ENCODE data around the gene ZNF837.

The ZNF837 gene

GRCh38 chr19:58338336-58338735, 42.5 kb downstream of the ZNF837 start:
- in situ Hi-C loops (cut with HindIII; ENCODE audit: low sequenced_read_pairs): no loop called here
- H3K4me3 ChIP-seq (ENCODE audit: low read depth, low read length): no peak overlapping the region
- DNase-seq (ENCODE audit: low read depth): no peak
- TF ChIP-seq, protein P1, sequence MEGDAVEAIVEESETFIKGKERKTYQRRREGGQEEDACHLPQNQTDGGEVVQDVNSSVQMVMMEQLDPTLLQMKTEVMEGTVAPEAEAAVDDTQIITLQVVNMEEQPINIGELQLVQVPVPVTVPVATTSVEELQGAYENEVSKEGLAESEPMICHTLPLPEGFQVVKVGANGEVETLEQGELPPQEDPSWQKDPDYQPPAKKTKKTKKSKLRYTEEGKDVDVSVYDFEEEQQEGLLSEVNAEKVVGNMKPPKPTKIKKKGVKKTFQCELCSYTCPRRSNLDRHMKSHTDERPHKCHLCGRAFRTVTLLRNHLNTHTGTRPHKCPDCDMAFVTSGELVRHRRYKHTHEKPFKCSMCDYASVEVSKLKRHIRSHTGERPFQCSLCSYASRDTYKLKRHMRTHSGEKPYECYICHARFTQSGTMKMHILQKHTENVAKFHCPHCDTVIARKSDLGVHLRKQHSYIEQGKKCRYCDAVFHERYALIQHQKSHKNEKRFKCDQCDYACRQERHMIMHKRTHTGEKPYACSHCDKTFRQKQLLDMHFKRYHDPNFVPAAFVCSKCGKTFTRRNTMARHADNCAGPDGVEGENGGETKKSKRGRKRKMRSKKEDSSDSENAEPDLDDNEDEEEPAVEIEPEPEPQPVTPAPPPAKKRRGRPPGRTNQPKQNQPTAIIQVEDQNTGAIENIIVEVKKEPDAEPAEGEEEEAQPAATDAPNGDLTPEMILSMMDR (IDR thresholded peaks at IDR 0.05; ENCODE audit: low read depth, low read length, missing control alignments): no peak

- in situ Hi-C loops (cut with HindIII; ENCODE audit: low sequenced_read_pairs): no loop called here
- DNase-seq (ENCODE audit: low read depth): no peak
- no peak overlapping the region for H3K4me3 ChIP-seq (ENCODE audit: low read depth, low read length)
- TF ChIP-seq, protein P1 (IDR thresholded peaks at IDR 0.05; ENCODE audit: low read depth, low read length, missing control alignments): no peak
Measured at GRCh38 chr19:58336820-58337219, 44.0 kb downstream of the ZNF837 start.

DNA sequence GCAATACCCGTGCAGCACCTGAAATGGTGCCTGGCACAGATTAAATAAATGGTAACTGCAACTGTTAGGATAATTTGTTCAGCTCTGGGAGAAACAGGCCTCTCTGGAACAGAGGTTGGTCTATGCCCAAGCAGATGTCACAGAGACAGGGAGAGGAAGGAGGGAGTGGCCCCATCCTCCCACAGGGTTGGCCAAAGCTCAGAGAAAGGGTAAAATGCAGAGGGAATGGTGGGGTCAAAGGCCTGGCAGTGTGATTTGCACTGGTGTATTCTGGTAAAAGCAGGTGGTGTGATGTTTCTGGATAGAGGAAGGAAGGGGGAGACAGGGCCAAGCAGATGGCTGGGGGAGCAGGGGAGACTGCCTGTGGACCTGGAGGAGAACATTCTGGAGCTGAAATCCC, 44.6 kb downstream of the ZNF837 start:
- no peak for DNase-seq (ENCODE audit: low read depth)
- H3K4me3 ChIP-seq (ENCODE audit: low read depth, low read length): no peak overlapping the region
- TF ChIP-seq, protein P1 (IDR thresholded peaks at IDR 0.05; ENCODE audit: low read depth, low read length, missing control alignments): no peak
- in situ Hi-C loops (cut with HindIII; ENCODE audit: low sequenced_read_pairs): no loop called here

DNA sequence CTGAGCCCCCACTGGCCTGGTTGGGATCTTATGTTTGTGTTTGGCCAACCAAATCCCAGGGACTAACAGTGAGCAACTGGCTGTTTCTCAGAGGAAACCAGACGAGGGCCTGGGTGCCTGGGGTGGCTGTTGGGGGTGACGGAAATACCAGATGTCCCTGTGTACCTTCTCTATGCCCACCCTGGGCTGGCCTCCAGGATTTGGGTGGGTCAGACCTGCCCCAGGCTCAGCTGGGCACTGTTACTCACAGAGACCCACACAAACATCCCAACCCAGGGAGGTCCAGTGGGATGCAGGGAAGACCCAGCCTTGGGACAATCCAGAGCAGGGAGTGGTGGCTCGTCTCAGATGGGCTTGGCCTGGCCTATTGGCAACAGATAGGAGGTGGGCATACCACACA, 45.2 kb downstream of the ZNF837 start:
- no peak for DNase-seq (ENCODE audit: low read depth)
- TF ChIP-seq, protein P1 (IDR thresholded peaks at IDR 0.05; ENCODE audit: low read depth, low read length, missing control alignments): no peak
- no peak overlapping the region for H3K4me3 ChIP-seq (ENCODE audit: low read depth, low read length)
- in situ Hi-C loops (cut with HindIII; ENCODE audit: low sequenced_read_pairs): no loop called here

DNA sequence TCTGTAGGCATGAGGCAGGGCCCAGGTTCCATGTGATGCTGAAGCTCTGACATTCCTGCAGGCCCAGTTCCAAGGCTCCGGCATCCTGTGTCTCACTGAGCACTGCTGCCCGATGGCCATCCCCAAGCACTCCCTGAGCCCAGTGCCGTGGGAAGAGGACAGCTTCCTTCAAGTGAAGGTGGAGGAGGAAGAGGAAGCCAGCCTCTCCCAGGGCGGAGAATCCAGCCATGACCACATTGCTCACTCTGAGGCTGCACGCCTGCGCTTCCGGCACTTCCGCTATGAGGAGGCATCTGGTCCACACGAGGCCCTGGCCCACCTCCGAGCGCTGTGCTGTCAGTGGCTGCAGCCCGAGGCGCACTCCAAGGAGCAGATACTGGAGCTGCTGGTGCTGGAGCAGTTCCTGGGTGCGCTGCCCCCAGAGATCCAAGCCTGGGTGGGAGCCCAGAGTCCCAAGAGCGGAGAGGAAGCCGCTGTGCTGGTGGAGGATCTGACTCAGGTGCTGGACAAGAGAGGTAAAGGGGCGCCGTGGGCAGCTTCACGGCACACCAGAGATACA, 46.1 kb downstream of the ZNF837 start:
- DNase-seq (ENCODE audit: low read depth): no peak
- no peak overlapping the region for H3K4me3 ChIP-seq (ENCODE audit: low read depth, low read length)
- in situ Hi-C loops (cut with HindIII; ENCODE audit: low sequenced_read_pairs): no loop called here
- TF ChIP-seq, protein P1 (IDR thresholded peaks at IDR 0.05; ENCODE audit: low read depth, low read length, missing control alignments): no peak

DNA sequence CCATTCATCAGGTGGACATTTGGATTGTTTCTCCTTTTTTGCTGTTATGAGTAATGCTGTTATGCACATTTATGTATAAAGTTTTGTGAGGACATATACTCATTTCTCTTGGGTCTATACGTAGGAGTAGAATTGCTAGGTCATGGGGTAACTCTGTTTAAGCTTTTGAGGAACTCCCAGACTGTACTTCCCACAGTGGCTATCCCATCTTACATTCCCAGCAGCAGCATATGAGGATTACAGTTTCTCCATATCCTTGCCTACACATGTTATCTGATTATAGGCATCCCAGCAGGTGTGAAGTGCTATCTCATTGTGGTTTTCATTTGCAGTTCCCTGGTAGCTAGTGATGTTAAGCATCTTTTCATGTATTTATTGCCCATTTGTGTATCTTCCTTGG, 48.1 kb downstream of the ZNF837 start:
- in situ Hi-C loops (cut with HindIII; ENCODE audit: low sequenced_read_pairs): no loop called here
- no peak overlapping the region for H3K4me3 ChIP-seq (ENCODE audit: low read depth, low read length)
- DNase-seq (ENCODE audit: low read depth): no peak
- TF ChIP-seq, protein P1 (IDR thresholded peaks at IDR 0.05; ENCODE audit: low read depth, low read length, missing control alignments): no peak
